HEK293 (cell line): ENCODE data around the gene PRKCE.

Source experiments
- CTCF ChIA-PET: fragments of 350-600 bp; formaldehyde crosslinking; extraction: SDS; loops from one replicate; lab custom pipeline; 2021; ENCODE audit warnings: antibody characterized with exemption; lab: Yijun Ruan, JAX
- POLR2A ChIA-PET: fragments of 300-600 bp; formaldehyde crosslinking; extraction: SDS; loops from one replicate; lab custom pipeline; 2020; ENCODE audit warnings: antibody characterized with exemption, inconsistent platforms; lab: Yijun Ruan, JAX
- H3K27ac ChIP-seq: fragments of 200-500 bp; sonication (Bioruptor generic); 2 replicates; pipeline ENCODE4 v1.5.1; 2014; ENCODE audit warnings: low read depth, low read length, control low read depth, inconsistent platforms; ENCODE audit errors: extremely low read depth
- H3K36me3 ChIP-seq, 2 experiments: fragments of 200-500 bp in 1 of 2; sonication (Bioruptor generic) in 1 of 2; 1 replicate in 1 of 2; 2 replicates in 1 of 2; pipeline ENCODE4 v1.5.1; 2014 to 2017; ENCODE audit warnings: inconsistent platforms in 2 of 2, low read length in 2 of 2; ENCODE audit not compliant: control insufficient read depth in 2 of 2, insufficient read depth in 1 of 2
- H3K4me1 ChIP-seq: fragments of 200-500 bp; sonication (Bioruptor generic); 2 replicates; pipeline ENCODE4 v1.5.1; 2014; ENCODE audit warnings: mild to moderate bottlenecking, low read length, inconsistent platforms; ENCODE audit not compliant: control insufficient read depth, insufficient read depth
- H3K4me3 ChIP-seq: 2 replicates; pipeline ENCODE4 v1.5.1; 2011; ENCODE audit warnings: low read depth, mild to moderate bottlenecking, control low read depth, low read length, moderate library complexity
- H3K9me3 ChIP-seq: fragments of 200-500 bp; sonication (Bioruptor generic); 2 replicates; pipeline ENCODE4 v1.5.1; 2014; ENCODE audit warnings: low read depth, low read length, inconsistent platforms; ENCODE audit not compliant: control insufficient read depth, insufficient read depth
- GLI4 ChIP-seq: fragments of 450-650 bp; formaldehyde crosslinking; IDR thresholded peaks from 2 replicates; pipeline ENCODE4 v1.5.1; 2016; ENCODE audit warnings: missing biosample characterization, missing genetic modification characterization
- HIC1 ChIP-seq: fragments of 450-650 bp; formaldehyde crosslinking; IDR thresholded peaks from 2 replicates; pipeline ENCODE4 v1.5.1; 2016; ENCODE audit warnings: missing biosample characterization, missing genetic modification characterization
- KLF10 ChIP-seq: fragments of 450-650 bp; IDR thresholded peaks from 2 replicates; pipeline ENCODE4 v1.5.1; 2018; ENCODE audit warnings: missing biosample characterization, mild to moderate bottlenecking, missing genetic modification characterization
- KLF16 ChIP-seq: fragments of 450-650 bp; formaldehyde crosslinking; IDR thresholded peaks from 2 replicates; pipeline ENCODE4 v1.5.1; 2017; ENCODE audit warnings: missing biosample characterization, missing genetic modification characterization
- MZF1 ChIP-seq: fragments of 450-650 bp; formaldehyde crosslinking; IDR thresholded peaks from 2 replicates; pipeline ENCODE4 v1.5.1; 2017; ENCODE audit warnings: missing biosample characterization, missing genetic modification characterization, borderline replicate concordance
- TCF7L2 ChIP-seq: IDR thresholded peaks from 2 replicates; pipeline ENCODE4 v1.6.1; 2011; ENCODE audit warnings: low read depth, mild to moderate bottlenecking, inconsistent platforms, low read length, moderate library complexity, borderline replicate concordance
- ZBTB49 ChIP-seq: fragments of 450-650 bp; formaldehyde crosslinking; IDR thresholded peaks from 2 replicates; pipeline ENCODE4 v1.5.1; 2016; ENCODE audit warnings: missing biosample characterization, missing genetic modification characterization, low read depth
- ZFHX2 ChIP-seq: fragments of 450-650 bp; formaldehyde crosslinking; conservative IDR thresholded peaks from 2 replicates; pipeline ENCODE4 v1.5.1; 2016; ENCODE audit warnings: missing biosample characterization, missing genetic modification characterization
- ZFP41 ChIP-seq: fragments of 450-650 bp; formaldehyde crosslinking; IDR thresholded peaks from 2 replicates; pipeline ENCODE4 v1.5.1; 2016; ENCODE audit warnings: missing biosample characterization, missing genetic modification characterization, borderline replicate concordance
- ZNF140 ChIP-seq: fragments of 450-650 bp; formaldehyde crosslinking; IDR thresholded peaks from 2 replicates; pipeline ENCODE4 v1.5.1; 2016; ENCODE audit warnings: missing biosample characterization, missing genetic modification characterization
- ZNF155 ChIP-seq: fragments of 450-650 bp; formaldehyde crosslinking; IDR thresholded peaks from 2 replicates; pipeline ENCODE4 v1.5.1; 2016; ENCODE audit warnings: missing biosample characterization, missing genetic modification characterization
- ZNF223 ChIP-seq: fragments of 450-650 bp; formaldehyde crosslinking; IDR thresholded peaks from 2 replicates; pipeline ENCODE4 v1.5.1; 2016; ENCODE audit warnings: missing biosample characterization, missing genetic modification characterization
- ZNF274 ChIP-seq, 2 experiments: fragments of 200-500 bp in 1 of 2; fragments of 450-650 bp in 1 of 2; sonication (Bioruptor generic) in 1 of 2; formaldehyde crosslinking in 1 of 2; IDR thresholded peaks; 2 replicates each; pipeline versions ENCODE4 v1.5.1 to v1.6.1; 2014 to 2016; ENCODE audit warnings: borderline replicate concordance in 1 of 2, inconsistent platforms in 1 of 2, low read length in 1 of 2, missing biosample characterization in 1 of 2, missing genetic modification characterization in 1 of 2
- ZNF37A ChIP-seq: fragments of 450-650 bp; IDR thresholded peaks from 2 replicates; pipeline ENCODE4 v1.5.1; 2018; ENCODE audit warnings: missing biosample characterization, missing genetic modification characterization
- ZNF416 ChIP-seq: fragments of 450-650 bp; formaldehyde crosslinking; IDR thresholded peaks from 2 replicates; pipeline ENCODE4 v1.5.1; 2016; ENCODE audit warnings: missing biosample characterization, missing genetic modification characterization
- ZNF510 ChIP-seq: fragments of 450-650 bp; formaldehyde crosslinking; IDR thresholded peaks from 2 replicates; pipeline ENCODE4 v1.5.1; 2018; ENCODE audit warnings: mild to moderate bottlenecking, missing genetic modification characterization, missing biosample characterization; ENCODE audit not compliant: insufficient replicate concordance
- ZNF560 ChIP-seq: fragments of 450-650 bp; formaldehyde crosslinking; IDR thresholded peaks from 2 replicates; pipeline ENCODE4 v1.5.1; 2017; ENCODE audit warnings: missing biosample characterization, missing genetic modification characterization, borderline replicate concordance
- ZNF580 ChIP-seq: fragments of 450-650 bp; formaldehyde crosslinking; IDR thresholded peaks from 2 replicates; pipeline ENCODE4 v1.5.1; 2016; ENCODE audit warnings: missing biosample characterization, missing genetic modification characterization
- ZNF585B ChIP-seq: fragments of 450-650 bp; formaldehyde crosslinking; IDR thresholded peaks from 2 replicates; pipeline ENCODE4 v1.5.1; 2016; ENCODE audit warnings: missing biosample characterization, missing genetic modification characterization
- ZNF664 ChIP-seq: fragments of 450-650 bp; formaldehyde crosslinking; IDR thresholded peaks from 2 replicates; pipeline ENCODE4 v1.5.1; 2016; ENCODE audit warnings: missing biosample characterization, missing genetic modification characterization
- ZSCAN23 ChIP-seq: fragments of 450-650 bp; formaldehyde crosslinking; IDR thresholded peaks from 2 replicates; pipeline ENCODE4 v1.5.1; 2016; ENCODE audit warnings: missing biosample characterization, missing genetic modification characterization
- ZSCAN30 ChIP-seq: fragments of 450-650 bp; IDR thresholded peaks from 2 replicates; pipeline ENCODE4 v1.5.1; 2018; ENCODE audit warnings: missing biosample characterization, mild to moderate bottlenecking, missing genetic modification characterization, moderate library complexity
- TF ChIP-seq, protein P1 (sequence below): fragments of 450-650 bp; formaldehyde crosslinking; IDR thresholded peaks from 2 replicates; pipeline ENCODE4 v1.5.1; 2016; ENCODE audit warnings: missing biosample characterization, missing genetic modification characterization
- TF ChIP-seq, protein P2 (sequence below): fragments of 450-650 bp; formaldehyde crosslinking; IDR thresholded peaks from 2 replicates; pipeline ENCODE4 v1.5.1; 2016; ENCODE audit warnings: missing biosample characterization, missing genetic modification characterization
- TF ChIP-seq, protein P3 (sequence below): fragments of 450-650 bp; formaldehyde crosslinking; IDR thresholded peaks from 2 replicates; pipeline ENCODE4 v1.5.1; 2016; ENCODE audit warnings: missing biosample characterization, missing genetic modification characterization
- TF ChIP-seq, protein P4 (sequence below): fragments of 450-650 bp; formaldehyde crosslinking; IDR thresholded peaks from 2 replicates; pipeline ENCODE4 v1.5.1; 2016; ENCODE audit warnings: missing biosample characterization, missing genetic modification characterization

Gene PRKCE

GRCh38 chr2:46194856-46195255 is 543.4 kb downstream of the PRKCE start:
- TF ChIP-seq KLF10 (tag by site-specific recombination) (no peak), ZNF580 (tag by site-specific recombination) (no peak), ZBTB49 (tag by site-specific recombination) (no peak), KLF16 (no peak), ZFP41 (tag by site-specific recombination) (no peak), HIC1 (tag by site-specific recombination) (no peak), ZNF140 (tag by site-specific recombination) (no peak), ZSCAN30 (tag by site-specific recombination) (no peak), ZFHX2 (tag by site-specific recombination) (no peak), ZNF37A (tag by site-specific recombination) (no peak), TCF7L2 (no peak), ZSCAN23 (tag by site-specific recombination) (no peak), ZNF510 (tag by site-specific recombination) (no peak), GLI4 (tag by site-specific recombination) (no peak), ZNF560 (tag by site-specific recombination) (no peak)
- TF ChIP-seq, protein P1, sequence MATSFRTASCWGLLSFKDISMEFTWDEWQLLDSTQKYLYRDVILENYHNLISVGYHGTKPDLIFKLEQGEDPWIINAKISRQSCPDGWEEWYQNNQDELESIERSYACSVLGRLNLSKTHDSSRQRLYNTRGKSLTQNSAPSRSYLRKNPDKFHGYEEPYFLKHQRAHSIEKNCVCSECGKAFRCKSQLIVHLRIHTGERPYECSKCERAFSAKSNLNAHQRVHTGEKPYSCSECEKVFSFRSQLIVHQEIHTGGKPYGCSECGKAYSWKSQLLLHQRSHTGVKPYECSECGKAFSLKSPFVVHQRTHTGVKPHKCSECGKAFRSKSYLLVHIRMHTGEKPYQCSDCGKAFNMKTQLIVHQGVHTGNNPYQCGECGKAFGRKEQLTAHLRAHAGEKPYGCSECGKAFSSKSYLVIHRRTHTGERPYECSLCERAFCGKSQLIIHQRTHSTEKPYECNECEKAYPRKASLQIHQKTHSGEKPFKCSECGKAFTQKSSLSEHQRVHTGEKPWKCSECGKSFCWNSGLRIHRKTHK = no peak
- H3K4me1 ChIP-seq = no peaks in the 10 kb centered on the region
- no peaks in the 10 kb centered on the region for H3K9me3 ChIP-seq
- H3K27ac ChIP-seq = no peak overlapping the region
- POLR2A ChIA-PET = no interaction called here
- no peak overlapping the region for H3K4me3 ChIP-seq
- CTCF ChIA-PET = no interaction called here
- no peaks in the 10 kb centered on the region for H3K36me3 ChIP-seq

DNA sequence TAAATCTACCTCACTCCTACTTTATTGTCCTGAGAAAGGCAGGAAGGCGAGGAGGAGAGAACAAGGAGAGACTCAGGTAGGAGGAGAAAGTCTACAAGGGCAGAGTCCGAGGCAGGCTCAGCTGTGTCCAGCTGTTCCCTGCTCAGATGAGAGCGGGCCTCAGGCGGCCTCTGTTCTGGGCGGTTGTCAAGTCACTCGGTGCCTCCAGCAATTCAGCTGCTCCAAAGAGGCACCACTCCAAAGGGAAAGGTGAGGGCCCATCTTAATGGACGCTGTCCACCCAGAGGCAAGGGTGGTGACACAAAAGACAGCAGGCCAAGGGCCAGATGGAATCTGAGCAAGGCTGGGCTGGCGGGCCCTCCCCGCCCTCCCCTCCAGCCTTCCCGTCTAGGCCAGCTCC is 544.3 kb downstream of the PRKCE start:
- Histone ChIP-seq H3K36me3 (no peaks in the 10 kb centered on the region), H3K4me1 (no peaks in the 10 kb centered on the region), H3K9me3 (no peaks in the 10 kb centered on the region), H3K4me3 (no peak overlapping the region), H3K27ac (no peak overlapping the region)
- ChIA-PET CTCF (no interaction called here), POLR2A (no interaction called here)
- no peak for TF ChIP-seq ZNF155 (tag by site-specific recombination)
- TF ChIP-seq ZNF223 (tag by site-specific recombination) = no peak
- TF ChIP-seq ZNF416 (tag by site-specific recombination) = no peak
- no peak for TF ChIP-seq MZF1 (tag by site-specific recombination)
- TF ChIP-seq, protein P2, sequence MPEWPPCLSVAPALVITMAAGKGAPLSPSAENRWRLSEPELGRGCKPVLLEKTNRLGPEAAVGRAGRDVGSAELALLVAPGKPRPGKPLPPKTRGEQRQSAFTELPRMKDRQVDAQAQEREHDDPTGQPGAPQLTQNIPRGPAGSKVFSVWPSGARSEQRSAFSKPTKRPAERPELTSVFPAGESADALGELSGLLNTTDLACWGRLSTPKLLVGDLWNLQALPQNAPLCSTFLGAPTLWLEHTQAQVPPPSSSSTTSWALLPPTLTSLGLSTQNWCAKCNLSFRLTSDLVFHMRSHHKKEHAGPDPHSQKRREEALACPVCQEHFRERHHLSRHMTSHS (tag by site-specific recombination) = no peak
- TF ChIP-seq ZNF274 (IDR thresholded peaks at IDR 0.05; ENCODE audit: low read length) = no peak
- no peak for TF ChIP-seq ZNF274 (tag by site-specific recombination; IDR thresholded peaks at IDR 0.05; ENCODE audit: borderline replicate concordance)
- TF ChIP-seq ZNF585B (tag by site-specific recombination) = no peak
- TF ChIP-seq, protein P3, sequence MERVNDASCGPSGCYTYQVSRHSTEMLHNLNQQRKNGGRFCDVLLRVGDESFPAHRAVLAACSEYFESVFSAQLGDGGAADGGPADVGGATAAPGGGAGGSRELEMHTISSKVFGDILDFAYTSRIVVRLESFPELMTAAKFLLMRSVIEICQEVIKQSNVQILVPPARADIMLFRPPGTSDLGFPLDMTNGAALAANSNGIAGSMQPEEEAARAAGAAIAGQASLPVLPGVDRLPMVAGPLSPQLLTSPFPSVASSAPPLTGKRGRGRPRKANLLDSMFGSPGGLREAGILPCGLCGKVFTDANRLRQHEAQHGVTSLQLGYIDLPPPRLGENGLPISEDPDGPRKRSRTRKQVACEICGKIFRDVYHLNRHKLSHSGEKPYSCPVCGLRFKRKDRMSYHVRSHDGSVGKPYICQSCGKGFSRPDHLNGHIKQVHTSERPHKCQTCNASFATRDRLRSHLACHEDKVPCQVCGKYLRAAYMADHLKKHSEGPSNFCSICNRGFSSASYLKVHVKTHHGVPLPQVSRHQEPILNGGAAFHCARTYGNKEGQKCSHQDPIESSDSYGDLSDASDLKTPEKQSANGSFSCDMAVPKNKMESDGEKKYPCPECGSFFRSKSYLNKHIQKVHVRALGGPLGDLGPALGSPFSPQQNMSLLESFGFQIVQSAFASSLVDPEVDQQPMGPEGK (tag by site-specific recombination) = no peak
- TF ChIP-seq, protein P4, sequence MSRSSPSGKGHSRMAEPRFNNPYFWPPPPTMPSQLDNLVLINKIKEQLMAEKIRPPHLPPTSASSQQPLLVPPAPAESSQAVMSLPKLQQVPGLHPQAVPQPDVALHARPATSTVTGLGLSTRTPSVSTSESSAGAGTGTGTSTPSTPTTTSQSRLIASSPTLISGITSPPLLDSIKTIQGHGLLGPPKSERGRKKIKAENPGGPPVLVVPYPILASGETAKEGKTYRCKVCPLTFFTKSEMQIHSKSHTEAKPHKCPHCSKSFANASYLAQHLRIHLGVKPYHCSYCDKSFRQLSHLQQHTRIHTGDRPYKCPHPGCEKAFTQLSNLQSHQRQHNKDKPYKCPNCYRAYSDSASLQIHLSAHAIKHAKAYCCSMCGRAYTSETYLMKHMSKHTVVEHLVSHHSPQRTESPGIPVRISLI = no peak
- no peak for TF ChIP-seq ZNF664 (tag by site-specific recombination)
